Adrenal gland (tissue), 12 donors: ENCODE data around the gene ATP1A1. TPM values are rescaled to one million over a fixed set of nuclear protein-coding genes. Genes with fewer than 3 reads are reported as not detected.

Experiments used
- DNase-seq, 7 donors: peaks; one replicate each; pipeline ENCODE4 v3.0.0-alpha.2; 2019 to 2020
- H3K27ac ChIP-seq, 5 donors: fragments of 200-600 bp; sonication (generic) in 4 of 5; 1 replicate in 3 of 5; 2 replicates in 2 of 5; pipeline versions ENCODE4 v1.5.1 to v1.8.0; 2016 to 2020; ENCODE audit warnings: mild to moderate bottlenecking in 1 of 5
- H3K27me3 ChIP-seq: fragments of 200-600 bp; 2 replicates; pipeline ENCODE4 v1.8.0; 2021
- H3K36me3 ChIP-seq, 2 donors: fragments of 200-600 bp; replicated peaks in 1 of 2; 1 replicate in 1 of 2; 2 replicates in 1 of 2; pipeline versions ENCODE4 v1.5.1 to v1.8.0; 2018 to 2022
- H3K4me1 ChIP-seq, 2 donors: fragments of 200-600 bp; replicated peaks in 1 of 2; 1 replicate in 1 of 2; 2 replicates in 1 of 2; pipeline versions ENCODE4 v1.5.1 to v1.8.0; 2018 to 2021
- H3K4me3 ChIP-seq, 4 donors: fragments of 200-600 bp; sonication (generic) in 3 of 4; one replicate each; pipeline ENCODE4 v1.5.1; 2016 to 2018
- H3K9me3 ChIP-seq, 3 donors: fragments of 200-600 bp; sonication (generic) in 1 of 3; replicated peaks in 1 of 3; 1 replicate in 2 of 3; 2 replicates in 1 of 3; pipeline versions ENCODE4 v1.5.1 to v1.8.0; 2016 to 2021
- POLR2A ChIP-seq, 2 donors: fragments of 450-650 bp; IDR thresholded peaks; one replicate each; pipeline ENCODE4 v1.6.1; 2017; ENCODE audit warnings: antibody characterized with exemption in 2 of 2, mild to moderate bottlenecking in 2 of 2, moderate library complexity in 1 of 2
- WGBS, 4 donors: extraction: QIAGEN DNeasy Blood & Tissue Kit in 2 of 4; methylation state at CpG; one replicate each; pipeline versions ENCODE4 v1.1.5 to v1.1.7; 2013 to 2017; 5-methylcytosine and 5-hydroxymethylcytosine counted together
- intact Hi-C, 2 donors: fragments of 100-400 bp; cut with DNase I; formaldehyde crosslinking; loops; one replicate each; pipeline versions ENCODE4 v1.14.1 to v1.15.0; 2022 to 2023
- polyA plus RNA-seq, 3 donors: library from polyadenylated mRNA; stranded (reverse); fragments of 200-250 nt in 2 of 3; fragments of 350-450 nt in 1 of 3; fragmentation: Illumina TruSeq in 1 of 3; extraction: RNeasy Lipid Tissue Mini Kit (QIAGEN cat#74804) in 1 of 3; gene quantifications; one replicate each; pipeline ENCODE4 v1.2.3, GENCODE V29; 2013 to 2014
- total RNA-seq, 9 donors: library from RNA; depleted of rRNA in 4 of 9; stranded (reverse); fragments of >200 nt in 4 of 9; fragments of 120-200 nt in 1 of 9; fragmentation: NEBNext Ultra II Directional in 1 of 9; extraction: Animal tissue kit (Norgen Biotek cat#: 25700) in 1 of 9; gene quantifications; one replicate each; pipeline versions ENCODE4 v1.1.0 to v1.2.4, GENCODE V29; 2013 to 2023
- TF ChIP-seq, protein P1 (sequence below), 6 experiments: fragments of 450-650 bp in 4 of 6; fragments of 200-600 bp in 2 of 6; sonication (generic) in 1 of 6; IDR thresholded peaks; 1 replicate in 5 of 6; 2 replicates in 1 of 6; pipeline versions ENCODE4 v1.5.1 to v1.8.0; 2016 to 2021; ENCODE audit warnings: antibody characterized with exemption in 6 of 6, mild to moderate bottlenecking in 2 of 6, moderate library complexity in 1 of 6
- donor health status: healthy with polysubstance abuse.
- donor health status: Bipolar disorder and iron deficiency.
- donor health status: DM: yes; HTN: yes; CAD: no.
- donor health status: DM: no; HTN: no; CAD: no.
- donor health status: DM: no; HTN: no; CAD: no.
- donor health status: DM: yes; HTN: yes; CAD: no.

Gene ATP1A1
- total and polyA plus RNA-seq, 12 donors: 60.7 to 377 (median 222) TPM

DNA sequence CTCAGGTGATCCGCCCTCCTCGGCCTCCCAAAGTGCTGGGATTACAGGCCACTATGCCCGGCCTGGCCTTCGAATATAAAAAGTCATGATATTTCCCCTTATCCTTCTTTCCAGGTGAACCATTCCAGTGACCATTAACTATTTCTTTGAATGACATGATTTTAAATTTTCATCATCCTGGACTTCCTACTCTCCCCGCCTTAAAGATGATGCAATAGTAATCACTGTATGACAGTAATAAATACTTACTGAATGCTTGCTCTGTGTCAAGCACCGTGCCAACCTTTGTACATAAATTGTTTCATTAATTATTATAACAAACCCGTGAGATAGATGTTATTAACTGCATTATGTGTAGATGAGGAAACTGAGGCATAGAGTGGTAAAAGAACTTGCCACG is 19.9 kb upstream of the ATP1A1 start:
- no peak overlapping the region for H3K4me3 ChIP-seq
- no peak for DNase-seq
- 88 to 97% (median 92%) methylated on average over 8 of the region's 8 CpGs for WGBS, 4 donors
- no peak overlapping the region for H3K27ac ChIP-seq
- intact Hi-C loops: no loop called here
- no peaks in the 10 kb centered on the region for H3K9me3 ChIP-seq
- no peaks in the 10 kb centered on the region for H3K27me3 ChIP-seq
- H3K36me3 ChIP-seq: no peaks in the 10 kb centered on the region
- H3K4me1 ChIP-seq: no peaks in the 10 kb centered on the region
- no peak for TF ChIP-seq POLR2A (IDR thresholded peaks at IDR 0.05)
- TF ChIP-seq, protein P1, sequence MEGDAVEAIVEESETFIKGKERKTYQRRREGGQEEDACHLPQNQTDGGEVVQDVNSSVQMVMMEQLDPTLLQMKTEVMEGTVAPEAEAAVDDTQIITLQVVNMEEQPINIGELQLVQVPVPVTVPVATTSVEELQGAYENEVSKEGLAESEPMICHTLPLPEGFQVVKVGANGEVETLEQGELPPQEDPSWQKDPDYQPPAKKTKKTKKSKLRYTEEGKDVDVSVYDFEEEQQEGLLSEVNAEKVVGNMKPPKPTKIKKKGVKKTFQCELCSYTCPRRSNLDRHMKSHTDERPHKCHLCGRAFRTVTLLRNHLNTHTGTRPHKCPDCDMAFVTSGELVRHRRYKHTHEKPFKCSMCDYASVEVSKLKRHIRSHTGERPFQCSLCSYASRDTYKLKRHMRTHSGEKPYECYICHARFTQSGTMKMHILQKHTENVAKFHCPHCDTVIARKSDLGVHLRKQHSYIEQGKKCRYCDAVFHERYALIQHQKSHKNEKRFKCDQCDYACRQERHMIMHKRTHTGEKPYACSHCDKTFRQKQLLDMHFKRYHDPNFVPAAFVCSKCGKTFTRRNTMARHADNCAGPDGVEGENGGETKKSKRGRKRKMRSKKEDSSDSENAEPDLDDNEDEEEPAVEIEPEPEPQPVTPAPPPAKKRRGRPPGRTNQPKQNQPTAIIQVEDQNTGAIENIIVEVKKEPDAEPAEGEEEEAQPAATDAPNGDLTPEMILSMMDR (IDR thresholded peaks at IDR 0.05): no peak

DNA sequence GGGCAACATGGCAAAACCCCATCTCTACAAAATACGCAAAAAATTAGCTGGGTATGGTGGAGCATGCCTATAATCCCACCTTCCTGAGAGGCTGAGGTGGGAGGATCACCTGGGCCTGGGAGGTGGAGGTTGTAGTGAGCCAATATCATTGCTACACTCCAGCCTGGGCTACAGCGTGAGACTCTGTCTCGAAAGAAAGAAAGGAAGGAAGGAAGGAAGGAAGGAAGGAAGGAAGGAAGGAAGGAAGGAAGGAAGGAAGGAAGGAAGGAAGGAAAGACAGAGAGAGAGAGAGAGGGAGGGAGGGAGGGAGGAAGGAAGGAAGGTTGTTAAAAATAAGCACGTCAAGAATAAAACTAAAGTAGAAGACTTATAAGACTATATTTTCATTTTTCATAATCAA is 17.0 kb upstream of the ATP1A1 start:
- intact Hi-C loops: no loop called here
- 67 to 82% (median 72%) methylated on average over 4 of the region's 4 CpGs for WGBS, 4 donors
- no peak overlapping the region for H3K27ac ChIP-seq

DNA sequence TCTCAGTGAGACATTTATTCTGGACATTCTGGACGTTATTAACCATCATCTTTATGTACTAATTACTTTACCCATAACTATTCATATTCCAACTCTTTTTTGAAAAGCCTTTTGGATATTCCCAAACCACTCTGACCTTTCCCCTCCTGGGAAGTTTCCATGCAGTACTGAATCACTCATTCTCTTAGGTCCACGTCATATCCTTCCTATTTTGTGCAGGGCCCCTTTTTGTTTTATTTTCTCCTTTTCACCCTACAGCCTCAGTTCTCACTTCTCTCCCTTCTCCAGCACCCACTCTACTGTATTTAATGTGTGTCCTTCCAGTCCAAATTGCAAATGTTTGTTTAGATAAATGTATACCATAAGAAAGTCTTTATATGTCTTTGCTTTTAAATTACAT is 16.4 kb upstream of the ATP1A1 start:
- TF ChIP-seq, protein P1 (IDR thresholded peaks at IDR 0.05): no peak
- TF ChIP-seq POLR2A (IDR thresholded peaks at IDR 0.05): no peak
- WGBS, 4 donors: 61 to 70% (median 65%) methylated on average over 2 of the region's 2 CpGs
- no peaks in the 10 kb centered on the region for H3K27me3 ChIP-seq
- no peak for DNase-seq
- no peaks in the 10 kb centered on the region for H3K9me3 ChIP-seq
- no peak overlapping the region for H3K4me3 ChIP-seq
- intact Hi-C loops: no loop called here
- H3K36me3 ChIP-seq: no peaks in the 10 kb centered on the region
- no peak overlapping the region for H3K27ac ChIP-seq
- peaks cover 0 to 4% of the 10 kb centered on the region in 2 donors for H3K4me1 ChIP-seq

More for the DNA sequence above, 17.0 kb upstream of the ATP1A1 start:
- Histone ChIP-seq H3K9me3 (no peaks in the 10 kb centered on the region), H3K36me3 (no peaks in the 10 kb centered on the region), H3K4me1 (peaks cover 0 to 4% of the 10 kb centered on the region in 2 donors), H3K27me3 (no peaks in the 10 kb centered on the region), H3K4me3 (no peak overlapping the region)
- DNase-seq: no peak
- TF ChIP-seq, protein P1 (IDR thresholded peaks at IDR 0.05): no peak
- TF ChIP-seq POLR2A (IDR thresholded peaks at IDR 0.05): no peak

DNA sequence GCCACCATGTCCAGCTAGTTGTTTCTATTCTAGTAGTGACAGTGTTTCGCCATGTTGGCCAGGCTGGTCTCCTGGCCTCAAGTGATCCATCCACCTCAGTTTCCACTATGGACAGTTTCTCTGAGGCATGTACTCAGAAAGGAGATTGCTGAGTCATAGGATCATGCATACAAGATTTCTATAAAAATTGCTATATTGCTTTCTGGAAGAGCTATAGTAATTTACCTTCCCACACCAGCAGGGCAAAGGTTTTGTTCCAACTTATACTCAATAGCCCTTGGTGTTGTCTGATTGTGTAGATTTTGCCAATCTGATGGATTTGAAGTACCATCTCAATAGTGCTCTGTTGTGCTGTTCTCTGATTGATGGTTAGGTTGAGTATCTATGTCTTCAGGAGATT is 15.6 kb upstream of the ATP1A1 start:
- H3K4me1 ChIP-seq: peaks cover 0 to 4% of the 10 kb centered on the region in 2 donors
- no peaks in the 10 kb centered on the region for H3K27me3 ChIP-seq
- intact Hi-C loops: no loop called here
- no peak overlapping the region for H3K4me3 ChIP-seq
- no peak for DNase-seq
- H3K27ac ChIP-seq: no peak overlapping the region
- 100% methylated on average over 1 of the region's 1 CpG for WGBS, 4 donors
- no peaks in the 10 kb centered on the region for H3K9me3 ChIP-seq
- no peaks in the 10 kb centered on the region for H3K36me3 ChIP-seq
- TF ChIP-seq POLR2A (IDR thresholded peaks at IDR 0.05): no peak
- TF ChIP-seq, protein P1 (IDR thresholded peaks at IDR 0.05): no peak
